Dermis microvascular lymphatic vessel endothelial cell (primary cell): ENCODE measurements around the gene PPM1A. TPM values are rescaled to one million over a fixed set of nuclear protein-coding genes. Genes with fewer than 3 reads are reported as not detected.
"Not testable (repeated sequence)": the region's sequence is repeated elsewhere in the genome, so short reads cannot be mapped to it uniquely, and the experiment has no call there.

ENCODE experiments used
- DNase-seq, 2 donors: peaks; one replicate each; pipeline versions ENCODE4 v3.0.0 to v3.0.0-alpha.2; 2010; ENCODE audit warnings: low read depth in 2 of 2
- total RNA-seq: library from RNA; depleted of rRNA; stranded (reverse); fragments of >200 nt; gene quantifications from 2 replicates; pipeline ENCODE4 v1.2.1, GENCODE V29; 2014

The PPM1A gene
- total RNA-seq, 1 donor from 2014 or later = 10.1 TPM

DNA sequence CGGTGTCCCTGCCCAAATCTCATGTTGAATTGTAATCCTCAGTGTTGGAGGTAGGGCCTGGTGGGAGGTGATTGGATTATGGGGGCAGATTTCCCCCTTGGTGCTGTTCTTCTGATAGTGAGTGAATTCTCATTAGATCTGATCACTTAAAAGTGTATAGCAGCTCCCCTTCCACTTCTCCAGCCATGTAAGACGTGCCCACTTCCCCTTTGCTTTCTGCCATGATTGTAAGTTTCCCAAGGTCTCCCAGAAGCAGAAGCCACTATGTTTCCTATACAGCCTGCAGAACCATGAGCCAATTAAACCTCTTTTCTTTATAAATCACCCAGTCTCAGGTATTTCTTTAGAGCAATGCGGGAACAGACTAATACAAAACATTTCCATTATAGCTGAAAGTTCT lies 71.8 kb downstream of the PPM1A start:
- DNase-seq = not testable (repeated sequence)

DNA sequence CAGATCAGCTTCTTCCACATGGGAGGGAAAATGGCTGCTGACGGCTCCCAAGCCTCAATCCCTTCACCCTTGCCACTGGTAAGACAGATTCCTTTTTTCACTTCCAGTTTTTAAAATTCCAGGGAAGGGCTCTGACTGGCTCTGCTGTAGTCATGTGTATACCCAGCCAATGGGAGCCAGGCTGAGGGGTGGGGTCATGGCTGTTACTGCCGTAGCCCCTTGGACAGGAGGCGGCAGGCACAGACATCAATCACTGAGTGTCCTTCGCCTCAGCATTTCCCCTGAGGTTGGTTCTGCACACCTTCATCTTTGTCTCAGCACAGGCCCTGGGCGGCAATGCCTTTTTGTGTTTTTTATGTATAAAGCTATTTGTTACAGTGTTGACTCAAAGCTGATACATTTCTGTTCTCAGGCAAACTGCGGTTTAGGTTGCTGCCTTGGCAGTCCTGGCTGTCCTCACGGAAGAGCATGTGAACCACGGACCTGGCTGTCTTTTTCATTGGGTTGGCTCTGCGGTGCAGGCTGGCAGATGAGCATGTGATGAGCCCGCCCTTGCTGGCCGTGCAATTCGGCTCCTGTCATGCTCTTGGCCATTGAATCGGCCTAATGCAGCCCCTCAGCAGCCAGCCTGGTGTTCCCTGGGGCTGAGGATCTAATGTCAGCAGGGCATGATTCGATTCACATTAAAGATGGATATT lies 74.3 kb downstream of the PPM1A start:
- no peak for DNase-seq

DNA sequence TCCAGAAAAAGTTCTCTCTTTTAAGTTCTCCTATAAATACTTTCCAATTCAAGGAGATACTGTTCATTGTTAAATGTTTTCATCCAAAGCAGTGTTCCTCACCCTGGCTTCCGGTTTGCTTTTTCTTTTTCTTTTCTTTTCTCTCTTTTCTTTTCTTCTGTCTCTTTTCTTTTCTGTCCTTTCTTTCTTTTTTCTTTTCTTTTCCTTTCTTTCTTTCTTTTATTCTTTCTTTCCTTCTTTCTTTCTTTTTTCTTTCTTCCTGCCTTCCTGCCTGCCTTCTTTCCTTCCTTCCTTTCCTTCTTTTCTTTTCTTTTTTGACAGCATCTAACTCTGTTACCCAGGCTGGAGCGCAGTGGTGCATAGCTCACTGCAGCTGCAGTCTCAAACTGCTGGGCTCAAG lies 75.8 kb downstream of the PPM1A start:
- no peak for DNase-seq

DNA sequence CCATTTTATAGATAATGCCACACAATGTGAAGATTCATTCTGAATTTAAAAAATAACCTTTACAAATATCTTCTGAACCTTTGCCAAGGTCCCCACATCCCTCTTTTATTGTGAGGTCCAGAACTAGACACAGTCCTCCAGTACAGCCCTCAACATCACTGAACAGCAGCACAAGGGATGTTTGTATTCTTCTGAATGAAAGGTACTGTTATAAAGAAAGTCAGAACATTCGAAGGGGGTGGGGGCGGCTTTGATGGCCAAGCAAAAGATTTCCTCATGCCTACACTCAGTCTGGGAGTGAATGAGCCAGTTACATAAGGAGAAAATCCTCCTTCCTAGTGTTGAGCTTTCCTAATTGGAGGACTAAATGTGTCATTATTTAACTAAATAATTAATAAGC lies 77.3 kb downstream of the PPM1A start:
- no peak for DNase-seq

GRCh38 chr14:60327447-60328331 lies 78.7 kb downstream of the PPM1A start:
- DNase-seq = no peak

GRCh38 chr14:60328583-60328982 lies 79.6 kb downstream of the PPM1A start:
- DNase-seq = no peak

DNA sequence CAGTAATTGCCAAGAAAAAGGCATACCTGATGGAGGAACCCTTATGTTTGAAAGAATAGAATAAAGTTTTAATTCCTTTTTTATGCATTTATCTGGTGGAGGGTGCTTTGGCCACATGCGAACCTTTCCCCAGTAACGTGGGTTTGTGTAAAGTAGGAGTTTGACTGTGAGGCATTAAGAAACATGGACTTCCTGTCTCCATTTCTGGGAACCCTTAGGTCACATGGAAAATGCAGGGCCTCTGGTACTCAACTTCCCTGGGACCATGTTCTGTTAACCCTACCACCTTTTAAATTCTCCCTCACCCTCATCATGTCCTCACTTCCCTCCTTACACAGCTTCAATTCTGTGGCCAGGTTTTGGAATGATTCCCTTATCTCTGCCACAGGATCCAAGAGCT lies 80.3 kb downstream of the PPM1A start:
- DNase-seq = no peak

GRCh38 chr14:60331201-60332045 lies 82.4 kb downstream of the PPM1A start:
- DNase-seq = peak; percentile 30 to 63

- no peak for DNase-seq
Observed at GRCh38 chr14:60332046-60332399, 83.0 kb downstream of the PPM1A start.

- no peak for DNase-seq
Observed at GRCh38 chr14:60332869-60333268, 83.8 kb downstream of the PPM1A start.

- DNase-seq = no peak
Observed at GRCh38 chr14:60339571-60339970, 90.5 kb downstream of the PPM1A start.

- DNase-seq = no peak
Observed at GRCh38 chr14:60343571-60344071, 94.6 kb downstream of the PPM1A start.

DNA sequence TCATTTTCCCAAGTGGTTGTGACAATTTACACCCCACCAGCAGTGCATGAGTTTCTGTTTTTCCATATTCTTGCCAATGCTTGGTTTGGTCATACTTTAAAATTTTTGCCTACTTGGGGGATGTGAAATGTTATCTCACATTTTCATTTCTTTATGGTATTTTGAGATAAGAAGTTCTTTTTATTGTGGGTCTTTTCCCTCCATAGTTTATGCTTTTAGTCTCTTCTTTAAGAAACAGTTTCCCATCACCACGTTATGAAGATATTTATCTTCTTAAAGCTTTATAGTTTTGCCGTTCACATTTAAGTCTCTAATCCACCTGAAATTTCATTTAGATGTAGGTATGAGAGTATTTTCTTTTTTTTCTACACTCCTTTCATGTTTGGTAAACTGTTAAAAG lies 95.7 kb downstream of the PPM1A start:
- DNase-seq = no peak

GRCh38 chr14:60346706-60347105 lies 97.7 kb downstream of the PPM1A start:
- peak; percentile 52 to 78 for DNase-seq

DNA sequence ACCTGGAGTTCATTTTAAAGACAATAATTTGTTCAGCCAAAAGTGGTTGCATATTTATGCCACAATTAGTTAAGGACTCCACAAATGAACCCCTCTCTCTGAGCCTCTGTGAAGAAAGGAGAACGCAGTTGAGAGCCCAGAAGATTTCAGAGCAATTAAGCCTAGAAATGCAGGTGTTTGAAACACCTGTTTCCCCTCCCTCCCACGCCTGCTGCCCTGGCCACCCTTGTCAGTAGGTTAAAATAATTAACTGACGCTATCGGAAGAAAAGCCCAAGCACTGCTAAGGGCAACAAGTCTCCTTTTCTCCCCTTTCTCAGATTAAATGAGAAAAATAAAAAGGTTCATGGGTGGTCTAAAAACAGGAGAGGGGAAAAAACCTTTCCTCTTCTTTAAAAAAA lies 99.2 kb downstream of the PPM1A start:
- DNase-seq = no peak

Other genes starting within 250 kb of the PPM1A start
- 53.9 and 79.1 TPM in 2 replicates for gene PCNX4, start 157.3 kb upstream of the PPM1A start, total RNA-seq
- gene DHRS7, start 83.8 kb upstream of the PPM1A start, total RNA-seq = 78.3 and 80.0 TPM in 2 replicates
- gene C14orf39, start 236.8 kb downstream of the PPM1A start, total RNA-seq = under 0.01 TPM in 1 of 2 replicates, not detected in the other